HepG2 (cell line): Measurements from ENCODE around the gene EEIG1. TPM values are rescaled to one million over a fixed set of nuclear protein-coding genes. Genes with fewer than 3 reads are reported as not detected.

ENCODE experiments used
- ETV6 ChIP-seq: sonication (generic); formaldehyde crosslinking; conservative IDR thresholded peaks from 2 replicates; pipeline ENCODE4 v1.4.0; 2020; ENCODE audit warnings: missing genetic modification reagents
- JUNB ChIP-seq: sonication (generic); formaldehyde crosslinking; IDR thresholded peaks from 2 replicates; pipeline ENCODE4 v1.8.0; 2022; ENCODE audit warnings: missing genetic modification reagents, mild to moderate bottlenecking, borderline replicate concordance
- MYNN ChIP-seq: sonication (generic); formaldehyde crosslinking; IDR thresholded peaks from 2 replicates; pipeline ENCODE4 v1.4.0; 2020; ENCODE audit warnings: mild to moderate bottlenecking, low read depth, missing genetic modification reagents
- NR2C2 ChIP-seq: sonication (generic); formaldehyde crosslinking; IDR thresholded peaks from 2 replicates; pipeline ENCODE4 v1.4.0; 2020; ENCODE audit warnings: missing genetic modification reagents, mild to moderate bottlenecking, moderate library complexity, borderline replicate concordance
- RORA ChIP-seq: sonication (generic); formaldehyde crosslinking; IDR thresholded peaks from 2 replicates; pipeline ENCODE4 v1.5.0; 2020; ENCODE audit warnings: mild to moderate bottlenecking, missing genetic modification reagents, moderate library complexity
- TBX3 ChIP-seq: fragments of 450-650 bp; IDR thresholded peaks from 2 replicates; pipeline ENCODE4 v1.6.1; 2017; ENCODE audit warnings: antibody characterized with exemption, mild to moderate bottlenecking, inconsistent platforms, borderline replicate concordance
- XBP1 ChIP-seq: sonication (generic); formaldehyde crosslinking; IDR thresholded peaks from 2 replicates; pipeline ENCODE4 v1.5.0; 2020; ENCODE audit warnings: missing genetic modification reagents
- ZNF10 ChIP-seq: sonication (generic); formaldehyde crosslinking; IDR thresholded peaks from 2 replicates; pipeline ENCODE4 v1.4.0; 2020; ENCODE audit warnings: mild to moderate bottlenecking, low read depth, missing genetic modification reagents, borderline replicate concordance
- ZNF12 ChIP-seq: sonication (generic); formaldehyde crosslinking; IDR thresholded peaks from 2 replicates; pipeline ENCODE4 v1.5.0; 2020; ENCODE audit warnings: missing genetic modification reagents
- ZNF253 ChIP-seq: sonication (generic); formaldehyde crosslinking; IDR thresholded peaks from 2 replicates; pipeline ENCODE4 v1.8.0; 2022; ENCODE audit warnings: mild to moderate bottlenecking, missing genetic modification reagents, borderline replicate concordance
- ZNF510 ChIP-seq: sonication (generic); formaldehyde crosslinking; IDR thresholded peaks from 2 replicates; pipeline ENCODE4 v1.4.0; 2020; ENCODE audit warnings: low read depth, mild to moderate bottlenecking, missing genetic modification reagents
- ZNF660 ChIP-seq: sonication (generic); formaldehyde crosslinking; IDR thresholded peaks from 2 replicates; pipeline ENCODE4 v1.5.1; 2020; ENCODE audit warnings: mild to moderate bottlenecking, low read depth, missing genetic modification reagents, borderline replicate concordance
- polyA plus RNA-seq, 8 experiments: library from polyadenylated mRNA; depleted of rRNA in 3 of 8; stranded (reverse) in 7 of 8; unstranded in 1 of 8; fragments of >200 nt; fragmentation: Illumina TruSeq in 4 of 8; extraction: Trizol in 4 of 8; gene quantifications; 2 replicates each; pipeline versions ENCODE4 v1.2.1 to v1.2.3, GENCODE V29; 2011 to 2016; ENCODE audit warnings: low read depth in 4 of 8, missing spikeins in 1 of 8, mixed read lengths in 1 of 8; ENCODE audit not compliant: insufficient read depth in 1 of 8
- total RNA-seq, 5 experiments: library from RNA; depleted of rRNA; stranded (reverse); fragments of >200 nt; fragmentation: Illumina TruSeq; extraction: Trizol; gene quantifications; 2 replicates each; pipeline ENCODE4 v1.2.3, GENCODE V29; 2016; ENCODE audit warnings: low read depth in 1 of 5
- TF ChIP-seq, protein P1 (sequence below): sonication (generic); formaldehyde crosslinking; IDR thresholded peaks from 2 replicates; pipeline ENCODE4 v1.5.1; 2020; ENCODE audit warnings: mild to moderate bottlenecking, moderate library complexity, missing genetic modification reagents
- TF ChIP-seq, protein P2 (sequence below): sonication (generic); formaldehyde crosslinking; IDR thresholded peaks from 2 replicates; pipeline ENCODE4 v1.5.0; 2020; ENCODE audit warnings: mild to moderate bottlenecking, missing genetic modification reagents, borderline replicate concordance
- TF ChIP-seq, protein P3 (sequence below): sonication (generic); formaldehyde crosslinking; IDR thresholded peaks from 2 replicates; pipeline ENCODE4 v1.4.0; 2020; ENCODE audit warnings: missing genetic modification reagents
- TF ChIP-seq, protein P4 (sequence below): sonication (generic); formaldehyde crosslinking; conservative IDR thresholded peaks from 2 replicates; pipeline ENCODE4 v1.8.1; 2023; ENCODE audit warnings: missing genetic modification reagents

Gene EEIG1
- total and polyA plus RNA-seq, 2 of the 13 experiments (the other 11 are each of a cell fraction or from before 2014, with no cell fraction given): 16.6 to 25.2 TPM

DNA sequence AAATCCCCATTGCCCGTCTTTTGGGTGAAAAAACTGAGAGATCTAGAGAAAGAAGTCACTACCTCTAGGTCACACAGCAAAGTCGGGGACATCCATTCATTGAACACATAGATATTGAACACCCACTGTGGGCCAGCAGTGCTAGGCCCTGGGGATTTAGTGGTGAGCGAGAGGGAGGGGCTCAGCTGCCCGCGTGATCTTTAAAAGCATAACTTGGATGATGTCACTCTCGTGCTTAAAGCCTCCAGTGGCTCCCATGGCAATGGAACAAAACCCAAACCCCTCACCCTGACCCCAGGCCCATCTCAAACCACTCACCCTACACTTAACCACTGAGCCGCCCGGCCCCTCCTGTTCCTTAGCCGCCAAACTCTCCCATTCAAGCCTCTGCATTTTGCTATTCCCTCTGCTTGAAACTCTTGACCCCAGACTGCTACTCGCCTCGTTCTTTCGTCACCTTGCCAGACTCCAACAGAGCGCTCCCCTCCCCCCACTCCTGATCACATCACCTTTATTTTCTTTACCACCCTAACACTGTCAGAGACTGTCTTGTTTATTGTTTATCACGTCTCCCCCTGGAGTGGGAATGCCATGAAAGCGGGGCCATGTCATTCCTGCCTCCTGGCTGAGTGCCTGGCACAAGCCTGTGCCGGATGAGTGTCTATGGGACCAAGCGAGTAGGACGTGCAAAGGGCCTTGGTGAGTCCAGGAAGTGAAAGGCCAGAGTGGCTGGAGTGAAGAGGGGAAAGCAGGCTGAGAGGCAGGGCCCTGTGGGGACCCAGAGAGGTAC lies 49.5 kb downstream of the EEIG1 start (continued):
- TF ChIP-seq, protein P1, sequence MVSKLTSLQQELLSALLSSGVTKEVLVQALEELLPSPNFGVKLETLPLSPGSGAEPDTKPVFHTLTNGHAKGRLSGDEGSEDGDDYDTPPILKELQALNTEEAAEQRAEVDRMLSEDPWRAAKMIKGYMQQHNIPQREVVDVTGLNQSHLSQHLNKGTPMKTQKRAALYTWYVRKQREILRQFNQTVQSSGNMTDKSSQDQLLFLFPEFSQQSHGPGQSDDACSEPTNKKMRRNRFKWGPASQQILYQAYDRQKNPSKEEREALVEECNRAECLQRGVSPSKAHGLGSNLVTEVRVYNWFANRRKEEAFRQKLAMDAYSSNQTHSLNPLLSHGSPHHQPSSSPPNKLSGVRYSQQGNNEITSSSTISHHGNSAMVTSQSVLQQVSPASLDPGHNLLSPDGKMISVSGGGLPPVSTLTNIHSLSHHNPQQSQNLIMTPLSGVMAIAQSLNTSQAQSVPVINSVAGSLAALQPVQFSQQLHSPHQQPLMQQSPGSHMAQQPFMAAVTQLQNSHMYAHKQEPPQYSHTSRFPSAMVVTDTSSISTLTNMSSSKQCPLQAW (CRISPR knock-in tag): no peak
- TF ChIP-seq XBP1 (CRISPR knock-in tag): no peak
- no peak for TF ChIP-seq ZNF253 (CRISPR knock-in tag)
- 0 out of 2 replicates have a peak, but pooled peaks have one; percentile 19 for TF ChIP-seq NR2C2 (CRISPR knock-in tag)
- no peak for TF ChIP-seq TBX3
- TF ChIP-seq ZNF660 (CRISPR knock-in tag): no peak
- no peak for TF ChIP-seq RORA (CRISPR knock-in tag)
- no peak for TF ChIP-seq ZNF510 (CRISPR knock-in tag)
- TF ChIP-seq, protein P2, sequence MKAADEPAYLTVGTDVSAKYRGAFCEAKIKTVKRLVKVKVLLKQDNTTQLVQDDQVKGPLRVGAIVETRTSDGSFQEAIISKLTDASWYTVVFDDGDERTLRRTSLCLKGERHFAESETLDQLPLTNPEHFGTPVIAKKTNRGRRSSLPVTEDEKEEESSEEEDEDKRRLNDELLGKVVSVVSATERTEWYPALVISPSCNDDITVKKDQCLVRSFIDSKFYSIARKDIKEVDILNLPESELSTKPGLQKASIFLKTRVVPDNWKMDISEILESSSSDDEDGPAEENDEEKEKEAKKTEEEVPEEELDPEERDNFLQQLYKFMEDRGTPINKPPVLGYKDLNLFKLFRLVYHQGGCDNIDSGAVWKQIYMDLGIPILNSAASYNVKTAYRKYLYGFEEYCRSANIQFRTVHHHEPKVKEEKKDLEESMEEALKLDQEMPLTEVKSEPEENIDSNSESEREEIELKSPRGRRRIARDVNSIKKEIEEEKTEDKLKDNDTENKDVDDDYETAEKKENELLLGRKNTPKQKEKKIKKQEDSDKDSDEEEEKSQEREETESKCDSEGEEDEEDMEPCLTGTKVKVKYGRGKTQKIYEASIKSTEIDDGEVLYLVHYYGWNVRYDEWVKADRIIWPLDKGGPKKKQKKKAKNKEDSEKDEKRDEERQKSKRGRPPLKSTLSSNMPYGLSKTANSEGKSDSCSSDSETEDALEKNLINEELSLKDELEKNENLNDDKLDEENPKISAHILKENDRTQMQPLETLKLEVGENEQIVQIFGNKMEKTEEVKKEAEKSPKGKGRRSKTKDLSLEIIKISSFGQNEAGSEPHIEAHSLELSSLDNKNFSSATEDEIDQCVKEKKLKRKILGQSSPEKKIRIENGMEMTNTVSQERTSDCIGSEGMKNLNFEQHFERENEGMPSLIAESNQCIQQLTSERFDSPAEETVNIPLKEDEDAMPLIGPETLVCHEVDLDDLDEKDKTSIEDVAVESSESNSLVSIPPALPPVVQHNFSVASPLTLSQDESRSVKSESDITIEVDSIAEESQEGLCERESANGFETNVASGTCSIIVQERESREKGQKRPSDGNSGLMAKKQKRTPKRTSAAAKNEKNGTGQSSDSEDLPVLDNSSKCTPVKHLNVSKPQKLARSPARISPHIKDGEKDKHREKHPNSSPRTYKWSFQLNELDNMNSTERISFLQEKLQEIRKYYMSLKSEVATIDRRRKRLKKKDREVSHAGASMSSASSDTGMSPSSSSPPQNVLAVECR (CRISPR knock-in tag): no peak
- TF ChIP-seq, protein P3, sequence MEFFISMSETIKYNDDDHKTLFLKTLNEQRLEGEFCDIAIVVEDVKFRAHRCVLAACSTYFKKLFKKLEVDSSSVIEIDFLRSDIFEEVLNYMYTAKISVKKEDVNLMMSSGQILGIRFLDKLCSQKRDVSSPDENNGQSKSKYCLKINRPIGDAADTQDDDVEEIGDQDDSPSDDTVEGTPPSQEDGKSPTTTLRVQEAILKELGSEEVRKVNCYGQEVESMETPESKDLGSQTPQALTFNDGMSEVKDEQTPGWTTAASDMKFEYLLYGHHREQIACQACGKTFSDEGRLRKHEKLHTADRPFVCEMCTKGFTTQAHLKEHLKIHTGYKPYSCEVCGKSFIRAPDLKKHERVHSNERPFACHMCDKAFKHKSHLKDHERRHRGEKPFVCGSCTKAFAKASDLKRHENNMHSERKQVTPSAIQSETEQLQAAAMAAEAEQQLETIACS (CRISPR knock-in tag): no peak
- no peak for TF ChIP-seq ETV6 (CRISPR knock-in tag)
- TF ChIP-seq, protein P4, sequence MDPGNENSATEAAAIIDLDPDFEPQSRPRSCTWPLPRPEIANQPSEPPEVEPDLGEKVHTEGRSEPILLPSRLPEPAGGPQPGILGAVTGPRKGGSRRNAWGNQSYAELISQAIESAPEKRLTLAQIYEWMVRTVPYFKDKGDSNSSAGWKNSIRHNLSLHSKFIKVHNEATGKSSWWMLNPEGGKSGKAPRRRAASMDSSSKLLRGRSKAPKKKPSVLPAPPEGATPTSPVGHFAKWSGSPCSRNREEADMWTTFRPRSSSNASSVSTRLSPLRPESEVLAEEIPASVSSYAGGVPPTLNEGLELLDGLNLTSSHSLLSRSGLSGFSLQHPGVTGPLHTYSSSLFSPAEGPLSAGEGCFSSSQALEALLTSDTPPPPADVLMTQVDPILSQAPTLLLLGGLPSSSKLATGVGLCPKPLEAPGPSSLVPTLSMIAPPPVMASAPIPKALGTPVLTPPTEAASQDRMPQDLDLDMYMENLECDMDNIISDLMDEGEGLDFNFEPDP: no peak
- TF ChIP-seq ZNF12 (CRISPR knock-in tag): no peak
- TF ChIP-seq ZNF10 (CRISPR knock-in tag): no peak
- TF ChIP-seq JUNB (CRISPR knock-in tag): no peak
- no peak for TF ChIP-seq MYNN
